ENCODE measurements around the gene ETV1.
"Not testable (repeated sequence)": the region's sequence is repeated elsewhere in the genome, so short reads cannot be mapped to it uniquely, and the experiment has no call there.

ETV1 gene

DNA sequence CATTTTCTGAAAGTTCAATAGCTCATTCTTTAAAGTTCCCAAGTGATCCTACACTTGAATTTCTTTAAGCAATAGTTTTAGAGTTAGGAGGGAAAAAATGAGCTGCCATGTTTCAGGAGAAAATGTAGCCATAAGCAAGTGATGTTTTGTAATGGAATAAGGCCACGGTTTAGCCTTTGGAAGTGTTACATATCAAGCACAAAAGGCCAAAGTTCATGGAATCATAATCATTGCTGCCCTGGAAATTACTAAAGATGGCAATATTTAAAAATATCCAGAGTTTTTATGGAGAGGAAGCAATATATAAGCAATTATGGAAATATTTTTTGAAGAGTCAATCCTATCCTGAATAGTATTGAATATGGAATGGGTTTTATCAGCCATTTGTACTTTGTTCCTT, 68.4 kb downstream of the ETV1 start:
- H3K4me3 ChIP-seq (ENCODE audit: insufficient read length, low read depth), result no peak overlapping the region
- no peak for DNase-seq (ENCODE audit: low read depth, low spot score)
- no peaks in the 10 kb centered on the region for H3K36me3 ChIP-seq (ENCODE audit: insufficient read depth, insufficient read length, low read length)
- H3K27me3 ChIP-seq (ENCODE audit: insufficient read depth, insufficient read length), result no peaks in the 10 kb centered on the region
- H3K4me1 ChIP-seq (ENCODE audit: insufficient read depth, insufficient read length), result no peaks in the 10 kb centered on the region
- H3K9me3 ChIP-seq (ENCODE audit: insufficient read depth, low read length), result no peaks in the 10 kb centered on the region
- no peak overlapping the region for H3K9ac ChIP-seq (ENCODE audit: insufficient read length, low read depth)
- no peak for TF ChIP-seq SUZ12 (IDR thresholded peaks at IDR 0.05; ENCODE audit: extremely low read depth, insufficient read depth, insufficient read length)
- TF ChIP-seq YY1 (IDR thresholded peaks at IDR 0.05; ENCODE audit: insufficient read depth, insufficient read length), result no peak
- no peak for TF ChIP-seq ZNF274 (IDR thresholded peaks at IDR 0.05; ENCODE audit: low read depth, low read length)

DNA sequence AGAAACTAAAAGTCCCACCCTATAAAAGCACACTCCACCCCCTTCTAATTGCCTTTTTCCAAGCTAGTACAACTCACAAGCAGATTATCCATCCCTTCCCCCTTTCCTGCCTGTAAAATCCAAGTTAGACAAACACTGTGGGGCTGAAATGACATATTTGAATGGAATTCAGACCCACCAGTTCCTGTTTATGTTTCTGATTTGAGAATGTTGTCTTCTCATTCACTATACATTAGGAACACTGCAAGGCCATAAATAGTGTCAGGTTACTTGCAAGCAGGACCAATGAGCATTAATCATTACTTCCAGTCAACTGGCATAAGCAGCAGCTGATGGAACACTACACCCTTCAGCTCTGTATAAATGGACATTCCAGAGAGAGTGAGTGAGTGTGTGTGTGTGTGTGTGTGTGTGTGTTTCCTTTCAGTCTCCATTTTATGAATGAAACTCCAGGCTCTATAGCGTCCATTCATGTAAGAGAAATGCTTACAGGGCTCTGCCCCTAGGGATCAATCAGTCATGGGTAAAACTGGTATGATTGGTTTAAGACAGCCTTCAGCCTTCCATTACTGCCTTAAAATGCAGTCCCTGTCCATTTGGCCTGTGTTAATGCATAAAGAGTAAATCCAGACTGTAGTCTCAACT, 69.3 kb downstream of the ETV1 start:
- no peaks in the 10 kb centered on the region for H3K36me3 ChIP-seq (ENCODE audit: insufficient read depth, insufficient read length, low read length)
- TF ChIP-seq ZNF274 (IDR thresholded peaks at IDR 0.05; ENCODE audit: low read depth, low read length), result no peak
- TF ChIP-seq YY1 (IDR thresholded peaks at IDR 0.05; ENCODE audit: insufficient read depth, insufficient read length), result no peak
- no peak for DNase-seq (ENCODE audit: low read depth, low spot score)
- no peaks in the 10 kb centered on the region for H3K27me3 ChIP-seq (ENCODE audit: insufficient read depth, insufficient read length)
- H3K9me3 ChIP-seq (ENCODE audit: insufficient read depth, low read length), result no peaks in the 10 kb centered on the region
- no peak overlapping the region for H3K9ac ChIP-seq (ENCODE audit: insufficient read length, low read depth)
- H3K4me1 ChIP-seq (ENCODE audit: insufficient read depth, insufficient read length), result no peaks in the 10 kb centered on the region
- no peak overlapping the region for H3K4me3 ChIP-seq (ENCODE audit: insufficient read length, low read depth)

DNA sequence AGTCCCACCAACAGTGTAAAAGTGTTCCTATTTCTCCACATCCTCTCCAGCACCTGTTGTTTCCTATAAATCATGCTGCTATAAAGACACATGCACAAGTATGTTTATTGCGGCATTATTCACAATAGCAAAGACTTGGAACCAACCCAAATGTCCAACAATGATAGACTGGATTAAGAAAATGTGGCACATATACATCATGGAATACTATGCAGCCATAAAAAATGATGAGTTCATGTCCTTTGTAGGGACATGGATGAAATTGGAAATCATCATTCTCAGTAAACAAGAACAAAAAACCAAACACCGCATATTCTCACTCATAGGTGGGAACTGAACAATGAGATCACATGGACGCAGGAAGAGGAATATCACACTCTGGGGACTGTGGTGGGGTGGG, 71.1 kb downstream of the ETV1 start:
- not testable (repeated sequence) for H3K9ac ChIP-seq (ENCODE audit: insufficient read length, low read depth)

DNA sequence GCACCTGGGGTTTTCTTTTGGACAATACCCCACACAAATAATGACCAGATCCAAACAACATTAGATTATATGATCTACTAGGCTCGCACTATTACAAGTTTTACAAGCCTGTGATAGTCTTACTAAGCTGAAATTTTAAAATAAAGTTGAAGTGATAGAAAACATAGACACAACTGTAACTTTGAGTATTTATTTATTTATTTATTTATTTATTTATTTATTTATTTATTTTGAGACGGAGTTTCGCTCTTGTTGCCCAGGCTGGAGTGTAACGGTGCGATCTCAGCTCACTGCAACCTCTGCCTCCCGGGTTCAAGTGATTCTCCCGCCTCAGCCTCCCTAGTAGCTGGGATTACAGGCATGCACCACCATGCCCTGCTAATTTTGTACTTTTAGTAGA, 72.4 kb downstream of the ETV1 start:
- not testable (repeated sequence) for DNase-seq (ENCODE audit: low read depth, low spot score)

More for the DNA sequence above, 71.1 kb downstream of the ETV1 start:
- DNase-seq (ENCODE audit: low read depth, low spot score); H3K36me3 ChIP-seq (ENCODE audit: insufficient read depth, insufficient read length, low read length); H3K9me3 ChIP-seq (ENCODE audit: insufficient read depth, low read length); H3K4me1 ChIP-seq (ENCODE audit: insufficient read depth, insufficient read length); H3K27me3 ChIP-seq (ENCODE audit: insufficient read depth, insufficient read length); H3K4me3 ChIP-seq (ENCODE audit: insufficient read length, low read depth): not testable (repeated sequence)

DNA sequence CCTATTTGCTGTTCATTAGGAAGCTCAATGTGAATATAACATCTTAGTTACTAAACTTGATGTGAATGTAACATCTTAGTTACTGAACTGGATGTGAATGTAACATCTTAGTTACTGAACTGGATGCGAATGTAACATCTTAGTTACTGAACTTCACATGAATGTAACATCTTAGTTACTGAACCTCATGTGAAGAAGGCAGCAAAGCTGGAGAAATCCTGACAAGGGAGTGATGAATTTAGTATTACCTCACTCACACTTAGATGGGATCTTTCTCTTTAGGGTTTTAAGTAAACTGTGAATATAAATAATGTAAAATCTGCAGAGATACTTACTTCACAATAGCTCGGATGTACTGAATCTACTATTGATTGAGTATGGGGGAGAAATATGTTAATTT, 73.6 kb downstream of the ETV1 start:
- no peak for TF ChIP-seq YY1 (IDR thresholded peaks at IDR 0.05; ENCODE audit: insufficient read depth, insufficient read length)
- TF ChIP-seq ZNF274 (IDR thresholded peaks at IDR 0.05; ENCODE audit: low read depth, low read length), result no peak
- TF ChIP-seq SUZ12 (IDR thresholded peaks at IDR 0.05; ENCODE audit: extremely low read depth, insufficient read depth, insufficient read length), result no peak
- Histone ChIP-seq H3K9me3 (ENCODE audit: insufficient read depth, low read length) (no peaks in the 10 kb centered on the region), H3K4me3 (ENCODE audit: insufficient read length, low read depth) (no peak overlapping the region), H3K36me3 (ENCODE audit: insufficient read depth, insufficient read length, low read length) (no peaks in the 10 kb centered on the region), H3K9ac (ENCODE audit: insufficient read length, low read depth) (no peak overlapping the region), H3K4me1 (ENCODE audit: insufficient read depth, insufficient read length) (no peaks in the 10 kb centered on the region), H3K27me3 (ENCODE audit: insufficient read depth, insufficient read length) (no peaks in the 10 kb centered on the region)
- no peak for DNase-seq (ENCODE audit: low read depth, low spot score)

More for the DNA sequence above, 72.4 kb downstream of the ETV1 start:
- not testable (repeated sequence) for H3K36me3 ChIP-seq (ENCODE audit: insufficient read depth, insufficient read length, low read length); H3K27me3 ChIP-seq (ENCODE audit: insufficient read depth, insufficient read length); H3K4me1 ChIP-seq (ENCODE audit: insufficient read depth, insufficient read length); H3K9ac ChIP-seq (ENCODE audit: insufficient read length, low read depth); H3K4me3 ChIP-seq (ENCODE audit: insufficient read length, low read depth); H3K9me3 ChIP-seq (ENCODE audit: insufficient read depth, low read length)

DNA sequence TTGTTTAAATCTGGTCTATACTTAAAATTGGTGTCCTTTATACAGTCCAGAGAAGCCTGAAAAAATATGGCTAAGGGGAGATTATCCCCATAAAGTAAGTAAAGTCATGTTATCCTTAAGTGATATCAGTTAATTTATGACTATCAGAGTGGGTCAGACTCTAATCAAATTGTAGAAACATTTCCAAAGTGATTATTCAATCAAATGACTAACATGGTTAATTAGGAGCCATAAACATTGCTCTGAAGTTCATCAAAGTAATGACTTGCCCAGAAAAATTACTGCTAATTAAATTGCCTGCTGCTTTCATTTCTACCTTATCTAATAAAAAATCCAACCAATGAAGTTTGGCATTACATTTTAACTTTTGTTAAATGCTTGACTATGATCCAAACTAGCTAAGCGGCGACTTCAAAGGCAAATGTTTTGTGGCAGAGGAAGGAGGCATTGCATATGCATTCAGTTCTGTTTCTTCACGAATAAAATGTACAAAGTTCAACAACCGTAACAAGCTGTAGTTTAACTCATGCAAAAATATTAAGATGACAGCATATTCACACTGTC, 76.7 kb downstream of the ETV1 start:
- no peak for TF ChIP-seq SUZ12 (IDR thresholded peaks at IDR 0.05; ENCODE audit: extremely low read depth, insufficient read depth, insufficient read length)
- no peak for TF ChIP-seq ZNF274 (IDR thresholded peaks at IDR 0.05; ENCODE audit: low read depth, low read length)
- TF ChIP-seq YY1 (IDR thresholded peaks at IDR 0.05; ENCODE audit: insufficient read depth, insufficient read length), result no peak
- no peak overlapping the region for H3K4me3 ChIP-seq (ENCODE audit: insufficient read length, low read depth)
- no peak overlapping the region for H3K9ac ChIP-seq (ENCODE audit: insufficient read length, low read depth)
- no peaks in the 10 kb centered on the region for H3K9me3 ChIP-seq (ENCODE audit: insufficient read depth, low read length)
- no peaks in the 10 kb centered on the region for H3K36me3 ChIP-seq (ENCODE audit: insufficient read depth, insufficient read length, low read length)
- DNase-seq (ENCODE audit: low read depth, low spot score), result no peak
- no peaks in the 10 kb centered on the region for H3K4me1 ChIP-seq (ENCODE audit: insufficient read depth, insufficient read length)
- no peaks in the 10 kb centered on the region for H3K27me3 ChIP-seq (ENCODE audit: insufficient read depth, insufficient read length)

DNA sequence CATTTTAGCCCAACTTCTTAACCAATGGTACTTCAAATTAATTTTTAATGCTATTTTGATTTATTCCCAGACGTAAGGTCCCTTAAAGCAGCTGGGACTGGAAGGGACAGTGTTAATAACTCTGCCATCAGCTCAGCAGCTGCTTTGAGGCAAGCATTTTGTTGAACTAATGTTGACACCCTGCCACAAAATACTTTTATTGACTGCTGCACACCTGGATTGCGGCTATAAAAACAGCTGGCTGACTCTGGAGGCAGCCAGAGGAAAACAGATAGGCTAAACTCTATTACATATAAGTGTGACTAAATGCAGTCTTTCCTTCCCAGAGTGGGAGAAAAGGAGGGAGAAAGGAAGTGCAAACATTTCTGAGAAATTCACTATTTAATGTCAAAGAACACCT, 77.6 kb downstream of the ETV1 start:
- H3K36me3 ChIP-seq (ENCODE audit: insufficient read depth, insufficient read length, low read length), result no peaks in the 10 kb centered on the region
- DNase-seq (ENCODE audit: low read depth, low spot score), result no peak
- no peaks in the 10 kb centered on the region for H3K27me3 ChIP-seq (ENCODE audit: insufficient read depth, insufficient read length)
- H3K4me1 ChIP-seq (ENCODE audit: insufficient read depth, insufficient read length), result no peaks in the 10 kb centered on the region
- H3K9me3 ChIP-seq (ENCODE audit: insufficient read depth, low read length), result no peaks in the 10 kb centered on the region
- no peak overlapping the region for H3K4me3 ChIP-seq (ENCODE audit: insufficient read length, low read depth)
- H3K9ac ChIP-seq (ENCODE audit: insufficient read length, low read depth), result no peak overlapping the region
- TF ChIP-seq ZNF274 (IDR thresholded peaks at IDR 0.05; ENCODE audit: low read depth, low read length) (no peak), SUZ12 (IDR thresholded peaks at IDR 0.05; ENCODE audit: extremely low read depth, insufficient read depth, insufficient read length) (no peak), YY1 (IDR thresholded peaks at IDR 0.05; ENCODE audit: insufficient read depth, insufficient read length) (no peak)

Measured in NT2/D1 (cell line).